Activated CD4-positive, CD25-positive, alpha-beta regulatory T cell treated with anti-CD3 and anti-CD28 coated beads, Interleukin-2, amount 50 U/mL, for 72 hours (primary cell): ENCODE data around the gene WDR77.

Experiments
- DNase-seq: peaks from one replicate; pipeline ENCODE4 v3.0.0; 2021

Gene WDR77

GRCh38 chr1:111468717-111469100 lies 19.7 kb upstream of the WDR77 start:
- no peak for DNase-seq

- DNase-seq, result no peak
These were observed 19.0 kb upstream of the WDR77 start for GRCh38 chr1:111467865-111468716.

GRCh38 chr1:111466480-111466879 lies 17.4 kb upstream of the WDR77 start:
- no peak for DNase-seq

- no peak for DNase-seq
These were observed 16.7 kb upstream of the WDR77 start for GRCh38 chr1:111465754-111466153.

GRCh38 chr1:111463029-111463683 lies 14.1 kb upstream of the WDR77 start:
- no peak for DNase-seq

- DNase-seq, result no peak
These were observed 13.4 kb upstream of the WDR77 start for GRCh38 chr1:111462370-111463028.

GRCh38 chr1:111461765-111462164 lies 12.7 kb upstream of the WDR77 start:
- no peak for DNase-seq

GRCh38 chr1:111455642-111456031 lies 6.6 kb upstream of the WDR77 start:
- DNase-seq, result no peak

- DNase-seq, result no peak
These were observed 6.0 kb upstream of the WDR77 start for GRCh38 chr1:111454859-111455641.

GRCh38 chr1:111453706-111454105 lies 4.7 kb upstream of the WDR77 start:
- no peak for DNase-seq

- DNase-seq, result no peak
These were observed 3.5 kb upstream of the WDR77 start for GRCh38 chr1:111452581-111452980.

GRCh38 chr1:111450185-111450584 lies 1.1 kb upstream of the WDR77 start:
- no peak for DNase-seq

GRCh38 chr1:111449703-111450017 lies 604 bp upstream of the WDR77 start:
- no peak for DNase-seq

GRCh38 chr1:111448482-111448917 lies 556 bp downstream of the WDR77 start:
- no peak for DNase-seq

GRCh38 chr1:111446967-111447892 lies 1.8 kb downstream of the WDR77 start:
- DNase-seq, result no peak

GRCh38 chr1:111446546-111446945 lies 2.5 kb downstream of the WDR77 start:
- no peak for DNase-seq

- DNase-seq, result no peak
These were observed 5.0 kb downstream of the WDR77 start for GRCh38 chr1:111444031-111444430.

- no peak for DNase-seq
These were observed 6.6 kb downstream of the WDR77 start for GRCh38 chr1:111442457-111442856.

- DNase-seq, result peak; percentile 49
These were observed 7.4 kb downstream of the WDR77 start for GRCh38 chr1:111441573-111442192.

- no peak for DNase-seq
These were observed 9.3 kb downstream of the WDR77 start for GRCh38 chr1:111439461-111440351.

- DNase-seq, result no peak
These were observed 12.3 kb downstream of the WDR77 start for GRCh38 chr1:111436726-111437125.
